Forelimb muscle (tissue), 1 donor: ENCODE results near the gene FAM184A. TPM values are rescaled to one million over a fixed set of nuclear protein-coding genes. Genes with fewer than 3 reads are reported as not detected.

Source experiments
- polyA plus RNA-seq: library from polyadenylated mRNA; unstranded; fragments of 120-200 nt; gene quantifications from one replicate; pipeline ENCODE4 v1.2.1, GENCODE V29; 2013; ENCODE audit not compliant: insufficient read length

Gene FAM184A
- polyA plus RNA-seq, 1 donor: 13.0 TPM

Other genes with a start within 250 kb of the FAM184A start
- 16.4 TPM for gene ASF1A, start 184.5 kb downstream of the FAM184A start, polyA plus RNA-seq
- gene MCM9, start 143.5 kb downstream of the FAM184A start, polyA plus RNA-seq: 13.1 TPM